HFFc6 (cell line): ENCODE results near the gene GSN. TPM values are rescaled to one million over a fixed set of nuclear protein-coding genes. Genes with fewer than 3 reads are reported as not detected.

Experiments
- DNase-seq: peaks from one replicate; pipeline ENCODE4 v3.0.0-alpha.2; 2018
- H3K27ac Mint-ChIP-seq: 2 replicates; pipeline ENCODE4 v1.8.0; 2020; ENCODE audit warnings: mild to moderate bottlenecking, mixed read lengths
- H3K27me3 Mint-ChIP-seq: 2 replicates; pipeline ENCODE4 v1.8.0; 2021; ENCODE audit warnings: mild to moderate bottlenecking, moderate library complexity, mixed read lengths; ENCODE audit not compliant: insufficient read depth
- H3K36me3 Mint-ChIP-seq: 2 replicates; pipeline ENCODE4 v1.8.0; 2021; ENCODE audit warnings: low read depth, mixed read lengths
- H3K4me1 Mint-ChIP-seq: 2 replicates; pipeline ENCODE4 v1.8.0; 2020; ENCODE audit warnings: low read depth, mixed read lengths
- H3K4me3 Mint-ChIP-seq: 2 replicates; pipeline ENCODE4 v1.8.0; 2020; ENCODE audit warnings: mild to moderate bottlenecking, moderate library complexity, mixed read lengths
- H3K9me3 Mint-ChIP-seq: 2 replicates; pipeline ENCODE4 v1.8.0; 2020; ENCODE audit warnings: mild to moderate bottlenecking, mixed read lengths
- CTCF ChIP-seq: fragments of 200-600 bp; sonication (generic); IDR thresholded peaks from 2 replicates; pipeline ENCODE4 v1.5.0; 2021; ENCODE audit warnings: antibody characterized with exemption, mild to moderate bottlenecking
- total RNA-seq, 6 experiments: library from RNA; stranded (reverse); fragmentation: NEBNext Ultra II Directional; extraction: Animal tissue kit (Norgen Biotek cat#: 25700); gene quantifications; 2 replicates in 1 of 6; 3 replicates in 5 of 6; pipeline ENCODE4 v1.2.3, GENCODE V29; 2021

Gene GSN
- total RNA-seq, 6 experiments from 2014 or later: 288 to 394 (median 318) TPM

GRCh38 chr9:121365564-121365963 lies 97.6 kb downstream of the GSN start:
- Mint-ChIP-seq H3K36me3 (peaks cover 32% of the 10 kb centered on the region), H3K27me3 (no peaks in the 10 kb centered on the region; the same call in 1 of the 2 replicates), H3K9me3 (no peaks in the 10 kb centered on the region), H3K4me1 (peaks cover 90% of the 10 kb centered on the region), H3K4me3 (peak overlapping the region; percentile 7), H3K27ac (peak overlapping the region; percentile 29)
- no peak for DNase-seq
- TF ChIP-seq CTCF: no peak

GRCh38 chr9:121366611-121367192 lies 98.7 kb downstream of the GSN start:
- peaks cover 31% of the 10 kb centered on the region for H3K36me3 Mint-ChIP-seq
- H3K4me1 Mint-ChIP-seq: peaks cover 91% of the 10 kb centered on the region
- H3K27me3 Mint-ChIP-seq: no peaks in the 10 kb centered on the region; the same call in 1 of the 2 replicates
- peak overlapping the region; percentile 52 for H3K4me3 Mint-ChIP-seq
- no peak for DNase-seq
- no peaks in the 10 kb centered on the region for H3K9me3 Mint-ChIP-seq
- TF ChIP-seq CTCF: no peak
- H3K27ac Mint-ChIP-seq: peak overlapping the region; percentile 32

- Mint-ChIP-seq H3K4me1 (peaks cover 91% of the 10 kb centered on the region), H3K9me3 (no peaks in the 10 kb centered on the region), H3K27ac (peak overlapping the region; percentile 86), H3K27me3 (no peaks in the 10 kb centered on the region; the same call in 1 of the 2 replicates), H3K36me3 (peaks cover 31% of the 10 kb centered on the region), H3K4me3 (peak overlapping the region; percentile 86)
- TF ChIP-seq CTCF: no peak
- DNase-seq: peak; percentile 29
Observed at GRCh38 chr9:121367306-121368137, 99.6 kb downstream of the GSN start.

- Mint-ChIP-seq H3K27me3 (no peaks in the 10 kb centered on the region; the same call in 1 of the 2 replicates), H3K9me3 (no peaks in the 10 kb centered on the region), H3K36me3 (peaks cover 31% of the 10 kb centered on the region), H3K27ac (peak overlapping the region; percentile 86), H3K4me3 (peak overlapping the region; percentile 86), H3K4me1 (peaks cover 91% of the 10 kb centered on the region)
- no peak for TF ChIP-seq CTCF
- no peak for DNase-seq
Observed at GRCh38 chr9:121368138-121368522, 100.2 kb downstream of the GSN start.

- peaks cover 30% of the 10 kb centered on the region for H3K36me3 Mint-ChIP-seq
- peaks cover 91% of the 10 kb centered on the region for H3K4me1 Mint-ChIP-seq
- DNase-seq: no peak
- peak overlapping the region; percentile 86 for H3K4me3 Mint-ChIP-seq
- H3K27me3 Mint-ChIP-seq: no peaks in the 10 kb centered on the region; the same call in 1 of the 2 replicates
- TF ChIP-seq CTCF: no peak
- peak overlapping the region; percentile 86 for H3K27ac Mint-ChIP-seq
- H3K9me3 Mint-ChIP-seq: no peaks in the 10 kb centered on the region
Observed at GRCh38 chr9:121368745-121369144, 100.8 kb downstream of the GSN start.
